GM21576 (cell line): ENCODE data around the gene NPEPL1.

Experiments
- ATAC-seq: cut with Tn5 transposase; IDR thresholded peaks from one replicate; pipeline ENCODE4 v1.9.1; 2021; ENCODE audit warnings: mild to moderate bottlenecking, moderate library complexity; ENCODE audit not compliant: unreplicated experiment

Gene NPEPL1

GRCh38 chr20:58678806-58679205 lies 13.8 kb upstream of the NPEPL1 start:
- ATAC-seq: no peak

- no peak for ATAC-seq
Observed at GRCh38 chr20:58682656-58683531, 9.7 kb upstream of the NPEPL1 start.

- no peak for ATAC-seq
Observed at GRCh38 chr20:58684291-58684690, 8.3 kb upstream of the NPEPL1 start.

GRCh38 chr20:58685988-58686387 lies 6.6 kb upstream of the NPEPL1 start:
- no peak for ATAC-seq

- ATAC-seq: no peak
Observed at GRCh38 chr20:58688414-58688813, 4.2 kb upstream of the NPEPL1 start.

GRCh38 chr20:58688840-58689239 lies 3.8 kb upstream of the NPEPL1 start:
- ATAC-seq: no peak

- no peak for ATAC-seq
Observed at GRCh38 chr20:58690396-58691135, 2.0 kb upstream of the NPEPL1 start.

GRCh38 chr20:58691773-58692578 lies 624 bp upstream of the NPEPL1 start:
- peak; percentile 3 for ATAC-seq

- ATAC-seq: peak; percentile 32
Observed at GRCh38 chr20:58693226-58694006, 816 bp downstream of the NPEPL1 start.

- no peak for ATAC-seq
Observed at GRCh38 chr20:58694241-58695083, 1.9 kb downstream of the NPEPL1 start.

- ATAC-seq: no peak
Observed at GRCh38 chr20:58695084-58695722, 2.6 kb downstream of the NPEPL1 start.

- no peak for ATAC-seq
Observed at GRCh38 chr20:58695895-58696375, 3.3 kb downstream of the NPEPL1 start.

- no peak for ATAC-seq
Observed at GRCh38 chr20:58696411-58696961, 3.9 kb downstream of the NPEPL1 start.

GRCh38 chr20:58697201-58697866 lies 4.7 kb downstream of the NPEPL1 start:
- ATAC-seq: no peak

- no peak for ATAC-seq
Observed at GRCh38 chr20:58697867-58698703, 5.5 kb downstream of the NPEPL1 start.

GRCh38 chr20:58698741-58699622 lies 6.4 kb downstream of the NPEPL1 start:
- ATAC-seq: no peak
